DND-41 (cell line): ENCODE measurements around the gene PRELID2.

Experiments used
- ATAC-seq: fragments of 200-7000 bp; cut with Tn5 transposase; 3 replicates; pipeline ENCODE4 v1.9.1; 2021; ENCODE audit warnings: low read depth; ENCODE audit not compliant: insufficient read depth
- DNase-seq: peaks from one replicate; pipeline ENCODE4 v3.0.0-alpha.2; 2020
- H2AFZ ChIP-seq: 2 replicates; pipeline ENCODE4 v1.6.0; 2012; ENCODE audit warnings: low read depth, low read length
- H3K27ac ChIP-seq: 2 replicates; pipeline ENCODE4 v1.5.1; 2012; ENCODE audit warnings: low read length, inconsistent platforms
- H3K27me3 ChIP-seq: fragments of 200-600 bp; sonication (generic); 2 replicates; pipeline ENCODE4 v1.6.0; 2012; ENCODE audit warnings: low read length, mild to moderate bottlenecking, inconsistent platforms; ENCODE audit not compliant: insufficient read depth, poor library complexity
- H3K36me3 ChIP-seq: 2 replicates; pipeline ENCODE4 v1.5.1; 2012; ENCODE audit warnings: low read length, inconsistent platforms; ENCODE audit not compliant: insufficient read depth
- H3K4me1 ChIP-seq: 2 replicates; pipeline ENCODE4 v1.5.1; 2012; ENCODE audit warnings: mild to moderate bottlenecking, low read length; ENCODE audit not compliant: insufficient read depth
- H3K4me2 ChIP-seq: 2 replicates; pipeline ENCODE4 v1.6.0; 2012; ENCODE audit warnings: mild to moderate bottlenecking, moderate library complexity, low read length, inconsistent platforms; ENCODE audit not compliant: insufficient read depth
- H3K4me3 ChIP-seq, 2 experiments: fragments of 200-600 bp in 1 of 2; shearing (Covaris generic) in 1 of 2; 2 replicates each; pipeline ENCODE4 v1.5.1; 2012 to 2016; ENCODE audit warnings: inconsistent platforms in 2 of 2, low read length in 2 of 2, mild to moderate bottlenecking in 2 of 2, low read depth in 1 of 2, moderate library complexity in 1 of 2
- H3K79me2 ChIP-seq: 2 replicates; pipeline ENCODE4 v1.6.0; 2012; ENCODE audit warnings: low read length, inconsistent platforms; ENCODE audit not compliant: insufficient read depth
- H3K9ac ChIP-seq: 2 replicates; pipeline ENCODE4 v1.6.0; 2012; ENCODE audit warnings: low read depth, mild to moderate bottlenecking, inconsistent platforms, low read length, moderate library complexity
- H3K9me3 ChIP-seq: 2 replicates; pipeline ENCODE4 v1.5.1; 2012; ENCODE audit warnings: low read length, moderate library complexity, mild to moderate bottlenecking, inconsistent platforms; ENCODE audit not compliant: insufficient read depth, severe bottlenecking
- H4K20me1 ChIP-seq: 2 replicates; pipeline ENCODE4 v1.6.0; 2012; ENCODE audit warnings: low read length; ENCODE audit not compliant: insufficient read depth
- CTCF ChIP-seq: IDR thresholded peaks from 2 replicates; pipeline ENCODE4 v1.5.1; 2012; ENCODE audit warnings: borderline replicate concordance, low read length, moderate library complexity, mild to moderate bottlenecking; ENCODE audit not compliant: poor library complexity, severe bottlenecking; ENCODE audit errors: extremely low read depth
- EZH2 ChIP-seq: IDR thresholded peaks from 3 replicates; pipeline ENCODE4 v1.6.1; 2012; ENCODE audit warnings: borderline replicate concordance, low read depth, mild to moderate bottlenecking, moderate library complexity, low read length, inconsistent platforms; ENCODE audit not compliant: severe bottlenecking

PRELID2 gene

GRCh38 chr5:145778144-145778900 lies 56.8 kb downstream of the PRELID2 start:
- no peaks in the 10 kb centered on the region for H3K4me1 ChIP-seq
- H3K4me3 ChIP-seq, result no peak overlapping the region
- H3K27ac ChIP-seq, result no peak overlapping the region
- TF ChIP-seq CTCF, result no peak
- TF ChIP-seq EZH2, result no peak
- H2AFZ ChIP-seq, result no peak overlapping the region
- no peaks in the 10 kb centered on the region for H3K27me3 ChIP-seq
- no peaks in the 10 kb centered on the region for H3K79me2 ChIP-seq
- no peaks in the 10 kb centered on the region for H4K20me1 ChIP-seq
- ATAC-seq (no peak), DNase-seq (no peak)
- no peaks in the 10 kb centered on the region for H3K9me3 ChIP-seq
- no peak overlapping the region for H3K4me2 ChIP-seq
- H3K36me3 ChIP-seq, result no peaks in the 10 kb centered on the region
- H3K9ac ChIP-seq, result no peak overlapping the region

GRCh38 chr5:145777445-145778063 lies 57.6 kb downstream of the PRELID2 start:
- Histone ChIP-seq H3K27ac (no peak overlapping the region), H3K4me2 (no peak overlapping the region)
- no peak for ATAC-seq

GRCh38 chr5:145776886-145777285 lies 58.3 kb downstream of the PRELID2 start:
- no peak for ATAC-seq
- no peaks in the 10 kb centered on the region for H3K9me3 ChIP-seq

More at GRCh38 chr5:145777445-145778063, 57.6 kb downstream of the PRELID2 start:
- Histone ChIP-seq H3K4me1 (no peaks in the 10 kb centered on the region), H3K4me3 (no peak overlapping the region), H3K27me3 (no peaks in the 10 kb centered on the region), H2AFZ (no peak overlapping the region), H3K79me2 (no peaks in the 10 kb centered on the region), H3K9ac (no peak overlapping the region), H3K36me3 (no peaks in the 10 kb centered on the region), H4K20me1 (no peaks in the 10 kb centered on the region), H3K9me3 (no peaks in the 10 kb centered on the region)
- TF ChIP-seq CTCF (no peak), EZH2 (no peak)
- no peak for DNase-seq

More at GRCh38 chr5:145776886-145777285, 58.3 kb downstream of the PRELID2 start:
- no peak overlapping the region for H3K27ac ChIP-seq
- H3K79me2 ChIP-seq, result no peaks in the 10 kb centered on the region
- H3K9ac ChIP-seq, result no peak overlapping the region
- H3K4me2 ChIP-seq, result no peak overlapping the region
- H3K4me3 ChIP-seq, result no peak overlapping the region
- H3K4me1 ChIP-seq, result no peaks in the 10 kb centered on the region
- TF ChIP-seq CTCF (no peak), EZH2 (no peak)
- H3K36me3 ChIP-seq, result no peaks in the 10 kb centered on the region
- no peak for DNase-seq
- no peak overlapping the region for H2AFZ ChIP-seq
- H4K20me1 ChIP-seq, result no peaks in the 10 kb centered on the region
- no peaks in the 10 kb centered on the region for H3K27me3 ChIP-seq
